ENCODE data around the gene SH3BP5.

The SH3BP5 gene

DNA sequence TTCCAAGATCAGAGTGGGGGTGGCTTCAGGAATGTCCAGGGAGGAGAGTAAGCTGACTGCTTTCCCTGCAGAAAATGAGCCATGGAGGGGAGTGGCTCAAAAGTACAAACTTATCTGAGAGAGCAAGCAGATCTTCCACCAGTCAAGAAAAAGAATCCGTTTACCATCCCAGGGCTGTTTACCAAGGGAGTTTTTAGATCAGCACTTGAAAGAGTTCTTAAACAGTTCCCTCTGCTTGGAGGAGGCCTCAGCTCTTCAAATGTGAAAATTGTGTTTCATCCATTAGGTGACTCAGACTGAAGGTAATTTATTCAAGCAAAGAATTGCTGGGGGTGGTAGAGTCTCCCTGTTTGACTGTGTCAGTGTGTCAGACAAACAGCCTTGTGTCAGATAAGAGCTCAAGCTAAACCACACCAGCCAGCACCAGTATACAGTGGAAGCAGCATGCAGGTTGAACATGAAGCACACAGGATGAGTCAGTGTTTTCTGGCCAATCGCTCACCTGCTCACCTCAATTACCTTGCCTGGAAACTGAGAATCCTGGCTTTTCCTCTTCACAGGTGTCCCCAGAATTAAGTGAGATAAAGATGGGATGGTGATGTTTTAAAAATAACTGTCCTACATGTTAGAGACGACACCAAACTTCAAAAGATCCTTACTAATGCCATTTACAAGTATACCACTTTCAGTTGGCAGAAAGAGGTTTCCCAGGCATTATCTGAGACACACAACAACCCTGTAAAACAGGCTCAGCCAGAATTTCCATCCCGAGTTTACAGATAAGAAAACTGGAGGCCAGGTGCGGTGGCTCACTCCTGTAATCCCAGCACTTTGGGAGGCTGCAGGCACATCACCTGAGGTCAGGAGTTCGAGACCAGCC is 21.7 kb downstream of the SH3BP5 start:
- Histone ChIP-seq H2AFZ (ENCODE audit: low read length) (no peak overlapping the region), H3K4me1 (ENCODE audit: low read length) (peaks cover 20% of the 10 kb centered on the region), H3K36me3 (replicated peaks; ENCODE audit: insufficient read depth, low read length) (no peaks in the 10 kb centered on the region), H3K79me2 (ENCODE audit: low read length) (no peaks in the 10 kb centered on the region), H3K4me2 (ENCODE audit: low read depth, low read length) (no peak overlapping the region), H3F3A (ENCODE audit: insufficient read depth, low read length) (no peaks in the 10 kb centered on the region), H3K9me2 (replicated peaks; ENCODE audit: insufficient read depth, low read length) (no peaks in the 10 kb centered on the region), H3K9me3 (replicated peaks; ENCODE audit: insufficient read depth, low read length) (no peaks in the 10 kb centered on the region), H3K27me3 (replicated peaks; ENCODE audit: insufficient read depth, low read length) (no peaks in the 10 kb centered on the region), H3K27ac (ENCODE audit: low read length) (peak overlapping the region; percentile 17; the same call in 1 of the 2 replicates), H4K20me1 (ENCODE audit: insufficient read depth, low read length) (no peaks in the 10 kb centered on the region), H3K9ac (ENCODE audit: low read length) (no peak overlapping the region), H3K4me3 (ENCODE audit: low read length) (no peak overlapping the region)
- peak; percentile 15 for DNase-seq
- TF ChIP-seq EZH2phosphoT487 (IDR thresholded peaks at IDR 0.05; ENCODE audit: low read length) = no peak

DNA sequence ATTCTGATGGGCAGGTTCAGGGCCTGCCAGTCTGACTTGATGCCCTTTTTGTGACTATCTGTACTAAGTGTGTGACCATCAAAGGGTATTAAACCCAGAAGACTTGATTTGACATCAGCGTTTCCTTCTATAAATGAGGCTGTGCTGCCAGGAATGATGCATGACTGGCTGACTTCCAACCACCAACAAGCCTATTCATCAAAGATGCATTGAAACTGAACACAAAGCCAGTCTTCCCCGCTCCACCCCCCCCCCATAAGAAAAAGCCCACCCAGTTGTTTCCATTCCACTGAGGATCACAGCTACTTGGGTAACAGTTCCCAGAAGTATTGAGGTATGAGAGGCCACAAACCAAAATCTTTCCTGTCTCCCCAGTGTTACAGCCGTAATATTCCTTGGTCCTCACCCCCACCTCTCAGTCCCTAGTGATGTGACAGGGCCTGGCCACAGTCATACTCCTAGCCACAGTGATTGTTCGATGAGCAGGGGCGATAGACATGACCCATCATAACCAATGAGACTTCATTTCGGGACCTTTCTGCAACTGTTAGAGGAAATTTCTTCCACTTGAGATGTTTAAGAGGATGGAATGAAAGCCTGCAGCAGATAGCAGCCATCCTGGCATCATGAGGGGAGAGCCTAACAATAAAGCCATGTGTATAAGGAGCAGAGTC is 22.6 kb downstream of the SH3BP5 start:
- TF ChIP-seq EZH2phosphoT487 (IDR thresholded peaks at IDR 0.05; ENCODE audit: low read length) = no peak
- TF ChIP-seq, protein P1, sequence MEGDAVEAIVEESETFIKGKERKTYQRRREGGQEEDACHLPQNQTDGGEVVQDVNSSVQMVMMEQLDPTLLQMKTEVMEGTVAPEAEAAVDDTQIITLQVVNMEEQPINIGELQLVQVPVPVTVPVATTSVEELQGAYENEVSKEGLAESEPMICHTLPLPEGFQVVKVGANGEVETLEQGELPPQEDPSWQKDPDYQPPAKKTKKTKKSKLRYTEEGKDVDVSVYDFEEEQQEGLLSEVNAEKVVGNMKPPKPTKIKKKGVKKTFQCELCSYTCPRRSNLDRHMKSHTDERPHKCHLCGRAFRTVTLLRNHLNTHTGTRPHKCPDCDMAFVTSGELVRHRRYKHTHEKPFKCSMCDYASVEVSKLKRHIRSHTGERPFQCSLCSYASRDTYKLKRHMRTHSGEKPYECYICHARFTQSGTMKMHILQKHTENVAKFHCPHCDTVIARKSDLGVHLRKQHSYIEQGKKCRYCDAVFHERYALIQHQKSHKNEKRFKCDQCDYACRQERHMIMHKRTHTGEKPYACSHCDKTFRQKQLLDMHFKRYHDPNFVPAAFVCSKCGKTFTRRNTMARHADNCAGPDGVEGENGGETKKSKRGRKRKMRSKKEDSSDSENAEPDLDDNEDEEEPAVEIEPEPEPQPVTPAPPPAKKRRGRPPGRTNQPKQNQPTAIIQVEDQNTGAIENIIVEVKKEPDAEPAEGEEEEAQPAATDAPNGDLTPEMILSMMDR (IDR thresholded peaks at IDR 0.05; ENCODE audit: low read length) = no peak
- no peak for TF ChIP-seq EZH2 (optimal IDR thresholded peaks at IDR 0.05; ENCODE audit: low read depth, low read length)
- H3K9ac ChIP-seq (ENCODE audit: low read length) = no peak overlapping the region
- no peak overlapping the region for H2AFZ ChIP-seq (ENCODE audit: low read length)
- DNase-seq = no peak
- peaks cover 12% of the 10 kb centered on the region for H3K4me1 ChIP-seq (ENCODE audit: low read length)
- no peaks in the 10 kb centered on the region for H4K20me1 ChIP-seq (ENCODE audit: insufficient read depth, low read length)
- H3K79me2 ChIP-seq (ENCODE audit: low read length) = no peaks in the 10 kb centered on the region
- no peaks in the 10 kb centered on the region for H3K9me3 ChIP-seq (replicated peaks; ENCODE audit: insufficient read depth, low read length)
- H3K4me3 ChIP-seq (ENCODE audit: low read length) = no peak overlapping the region
- H3F3A ChIP-seq (ENCODE audit: insufficient read depth, low read length) = no peaks in the 10 kb centered on the region
- H3K27me3 ChIP-seq (replicated peaks; ENCODE audit: insufficient read depth, low read length) = no peaks in the 10 kb centered on the region
- no peaks in the 10 kb centered on the region for H3K9me2 ChIP-seq (replicated peaks; ENCODE audit: insufficient read depth, low read length)
- no peaks in the 10 kb centered on the region for H3K36me3 ChIP-seq (replicated peaks; ENCODE audit: insufficient read depth, low read length)
- H3K27ac ChIP-seq (ENCODE audit: low read length) = no peak overlapping the region
- H3K4me2 ChIP-seq (ENCODE audit: low read depth, low read length) = no peak overlapping the region

DNA sequence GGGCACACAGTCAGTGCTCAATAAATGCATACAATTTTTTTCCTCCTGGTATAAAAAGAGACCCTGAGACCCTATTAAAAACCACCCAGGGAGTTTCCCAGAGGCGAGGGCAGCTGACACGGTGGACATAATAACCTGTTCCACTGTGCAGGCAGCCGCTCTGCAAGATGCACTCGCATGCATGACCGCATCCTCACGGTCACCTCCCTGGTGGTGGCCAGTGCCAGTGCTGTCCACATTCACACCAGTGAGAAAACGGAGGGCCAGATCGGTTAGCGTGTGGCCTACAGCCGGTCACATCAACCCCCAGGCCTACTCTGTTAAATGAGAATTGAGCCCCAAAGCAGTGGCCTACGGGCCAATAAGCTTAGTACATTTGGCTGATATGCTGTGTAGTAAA is 24.8 kb downstream of the SH3BP5 start:
- DNase-seq = no peak
- Histone ChIP-seq H3K79me2 (ENCODE audit: low read length) (no peaks in the 10 kb centered on the region), H3K27me3 (replicated peaks; ENCODE audit: insufficient read depth, low read length) (no peaks in the 10 kb centered on the region), H3K9me2 (replicated peaks; ENCODE audit: insufficient read depth, low read length) (no peaks in the 10 kb centered on the region), H3K4me1 (ENCODE audit: low read length) (peaks cover 9% of the 10 kb centered on the region), H3K4me2 (ENCODE audit: low read depth, low read length) (no peak overlapping the region), H3F3A (ENCODE audit: insufficient read depth, low read length) (no peaks in the 10 kb centered on the region), H3K4me3 (ENCODE audit: low read length) (no peak overlapping the region), H3K9ac (ENCODE audit: low read length) (no peak overlapping the region), H4K20me1 (ENCODE audit: insufficient read depth, low read length) (no peaks in the 10 kb centered on the region), H3K9me3 (replicated peaks; ENCODE audit: insufficient read depth, low read length) (no peaks in the 10 kb centered on the region), H3K36me3 (replicated peaks; ENCODE audit: insufficient read depth, low read length) (no peaks in the 10 kb centered on the region), H2AFZ (ENCODE audit: low read length) (no peak overlapping the region), H3K27ac (ENCODE audit: low read length) (no peak overlapping the region)
- TF ChIP-seq EZH2phosphoT487 (IDR thresholded peaks at IDR 0.05; ENCODE audit: low read length) = no peak
- TF ChIP-seq, protein P1 (IDR thresholded peaks at IDR 0.05; ENCODE audit: low read length) = no peak
- TF ChIP-seq EZH2 (optimal IDR thresholded peaks at IDR 0.05; ENCODE audit: low read depth, low read length) = no peak
